Measurements from ENCODE around the gene CFAP210. TPM values are rescaled to one million over a fixed set of nuclear protein-coding genes. Genes with fewer than 3 reads are reported as not detected.

The CFAP210 gene
- total and polyA plus RNA-seq, 9 of the 15 experiments (the other 6 are each of a cell fraction or from before 2014, with no cell fraction given): 0.75 to 3.6 (median 1.3) TPM

DNA sequence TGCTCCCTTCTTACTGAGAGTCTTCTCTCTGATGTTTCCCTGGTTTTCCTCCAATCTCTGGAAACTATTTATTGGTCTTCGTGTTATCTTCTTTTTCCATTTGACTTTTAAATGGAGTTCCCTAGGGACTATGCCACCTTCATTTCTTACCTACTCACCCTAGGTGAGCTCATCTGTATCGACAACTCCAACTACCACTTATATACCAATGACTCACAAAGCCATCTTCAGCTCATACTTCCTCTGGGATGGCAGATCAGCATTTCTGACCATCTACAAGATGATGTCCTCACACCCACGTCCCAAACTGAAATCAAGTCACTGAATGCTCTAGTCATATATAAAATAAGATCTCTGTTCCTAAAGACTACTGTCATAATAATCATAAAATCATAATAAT, 40.6 kb downstream of the CFAP210 start:
- H3K27ac ChIP-seq (ENCODE audit: extremely low read depth, low read depth, low read length): no peak overlapping the region
- no peaks in the 10 kb centered on the region for H3K27me3 ChIP-seq (ENCODE audit: control insufficient read depth in 2 of 2, insufficient read depth in 2 of 2, low read length in 2 of 2)
- BruUV-seq (replicated peaks): no TSS peak
- H3K9ac ChIP-seq (ENCODE audit: insufficient read depth in 1 of 2, low read depth in 2 of 2, low read length in 2 of 2): no peak overlapping the region
- no peaks in the 10 kb centered on the region for H3K79me2 ChIP-seq (ENCODE audit: control insufficient read depth, insufficient read depth, low read length)
- peak overlapping the region; percentile 35; the same call in 1 of the 2 replicates for H2AFZ ChIP-seq (ENCODE audit: low read depth, low read length)
- no peaks in the 10 kb centered on the region for H3K9me1 ChIP-seq (ENCODE audit: control insufficient read depth, insufficient read depth, low read length)
- no peak overlapping the region for H3K4me3 ChIP-seq
- H4K20me1 ChIP-seq (replicated peaks; ENCODE audit: control insufficient read depth, insufficient read depth, low read length): no peaks in the 10 kb centered on the region
- no peak for FAIRE-seq
- intact Hi-C loops (cut with micrococcal nuclease): no loop called here
- no peaks in the 10 kb centered on the region for H3K9me3 ChIP-seq (replicated peaks; ENCODE audit: control insufficient read depth, insufficient read depth, low read depth, low read length)
- in situ Hi-C loops (cut with MboI): no loop called here
- 27% methylated on average over 3 of the region's 3 CpGs for WGBS (ENCODE audit: insufficient coverage, low coverage, missing lambda C conversion rate)
- ChIA-PET CTCF (ENCODE audit: low intra/inter-chr PET ratio) (no interaction called here), POLR2A (interaction anchor here (1.4 to 3.8 kb wide), 3 partner anchors 10 to 40 kb away, joined by 3 to 11 read pairs (median 3); partner anchors contain the start of genes CFAP210 and PHOSPHO2)
- H3K4me2 ChIP-seq (ENCODE audit: insufficient read depth, low read length): no peak overlapping the region
- ATAC-seq: no peak
- TF ChIP-seq MBD1 (CRISPR knock-in tag; IDR thresholded peaks at IDR 0.05): no peak
- TF ChIP-seq ZNF23 (CRISPR knock-in tag; IDR thresholded peaks at IDR 0.05): no peak
- TF ChIP-seq MYBL2 (IDR thresholded peaks at IDR 0.05; ENCODE audit: low read depth): no peak
- TF ChIP-seq MYBL2 (CRISPR knock-in tag; IDR thresholded peaks at IDR 0.05; ENCODE audit: borderline replicate concordance): no peak
- no peak for TF ChIP-seq ZNF431 (CRISPR knock-in tag; IDR thresholded peaks at IDR 0.05)
- TF ChIP-seq, protein P1, sequence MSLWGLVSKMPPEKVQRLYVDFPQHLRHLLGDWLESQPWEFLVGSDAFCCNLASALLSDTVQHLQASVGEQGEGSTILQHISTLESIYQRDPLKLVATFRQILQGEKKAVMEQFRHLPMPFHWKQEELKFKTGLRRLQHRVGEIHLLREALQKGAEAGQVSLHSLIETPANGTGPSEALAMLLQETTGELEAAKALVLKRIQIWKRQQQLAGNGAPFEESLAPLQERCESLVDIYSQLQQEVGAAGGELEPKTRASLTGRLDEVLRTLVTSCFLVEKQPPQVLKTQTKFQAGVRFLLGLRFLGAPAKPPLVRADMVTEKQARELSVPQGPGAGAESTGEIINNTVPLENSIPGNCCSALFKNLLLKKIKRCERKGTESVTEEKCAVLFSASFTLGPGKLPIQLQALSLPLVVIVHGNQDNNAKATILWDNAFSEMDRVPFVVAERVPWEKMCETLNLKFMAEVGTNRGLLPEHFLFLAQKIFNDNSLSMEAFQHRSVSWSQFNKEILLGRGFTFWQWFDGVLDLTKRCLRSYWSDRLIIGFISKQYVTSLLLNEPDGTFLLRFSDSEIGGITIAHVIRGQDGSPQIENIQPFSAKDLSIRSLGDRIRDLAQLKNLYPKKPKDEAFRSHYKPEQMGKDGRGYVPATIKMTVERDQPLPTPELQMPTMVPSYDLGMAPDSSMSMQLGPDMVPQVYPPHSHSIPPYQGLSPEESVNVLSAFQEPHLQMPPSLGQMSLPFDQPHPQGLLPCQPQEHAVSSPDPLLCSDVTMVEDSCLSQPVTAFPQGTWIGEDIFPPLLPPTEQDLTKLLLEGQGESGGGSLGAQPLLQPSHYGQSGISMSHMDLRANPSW (CRISPR knock-in tag; IDR thresholded peaks at IDR 0.05): no peak
- 0 out of 2 replicates have a peak, but pooled peaks have one; percentile 7 for TF ChIP-seq EGR1 (conservative IDR thresholded peaks at IDR 0.05)
- TF ChIP-seq ATF3 (IDR thresholded peaks at IDR 0.05): peak; percentile 54
- TF ChIP-seq ATF3 (CRISPR knock-in tag; conservative IDR thresholded peaks at IDR 0.05): no peak
- TF ChIP-seq MEF2A (IDR thresholded peaks at IDR 0.05; ENCODE audit: control insufficient read depth, low read depth, low read length): 0 out of 2 replicates have a peak, but pooled peaks have one; percentile 6
- no peak for TF ChIP-seq CCNT2 (IDR thresholded peaks at IDR 0.05; ENCODE audit: borderline replicate concordance, extremely low read depth, insufficient read length, low read depth, low read length)
- TF ChIP-seq, protein P2, sequence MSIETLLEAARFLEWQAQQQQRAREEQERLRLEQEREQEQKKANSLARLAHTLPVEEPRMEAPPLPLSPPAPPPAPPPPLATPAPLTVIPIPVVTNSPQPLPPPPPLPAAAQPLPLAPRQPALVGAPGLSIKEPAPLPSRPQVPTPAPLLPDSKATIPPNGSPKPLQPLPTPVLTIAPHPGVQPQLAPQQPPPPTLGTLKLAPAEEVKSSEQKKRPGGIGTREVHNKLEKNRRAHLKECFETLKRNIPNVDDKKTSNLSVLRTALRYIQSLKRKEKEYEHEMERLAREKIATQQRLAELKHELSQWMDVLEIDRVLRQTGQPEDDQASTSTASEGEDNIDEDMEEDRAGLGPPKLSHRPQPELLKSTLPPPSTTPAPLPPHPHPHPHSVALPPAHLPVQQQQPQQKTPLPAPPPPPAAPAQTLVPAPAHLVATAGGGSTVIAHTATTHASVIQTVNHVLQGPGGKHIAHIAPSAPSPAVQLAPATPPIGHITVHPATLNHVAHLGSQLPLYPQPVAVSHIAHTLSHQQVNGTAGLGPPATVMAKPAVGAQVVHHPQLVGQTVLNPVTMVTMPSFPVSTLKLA (conservative IDR thresholded peaks at IDR 0.05): no peak
- TF ChIP-seq JUN (IDR thresholded peaks at IDR 0.05; ENCODE audit: borderline replicate concordance, low read depth, low read length): no peak
- no peak for TF ChIP-seq JUN (CRISPR knock-in tag; IDR thresholded peaks at IDR 0.05; ENCODE audit: borderline replicate concordance)
- no peaks in the 10 kb centered on the region; a peak in 1 of 5 replicates for H3K4me1 ChIP-seq (replicated peaks in 1 of 2; ENCODE audit: control insufficient read depth in 2 of 2, insufficient read depth in 2 of 2, low read length in 2 of 2)
- DNase-seq (ENCODE audit: extremely low read depth in 1 of 4, low spot score in 3 of 4): no peak
- H3K36me3 ChIP-seq (ENCODE audit: control insufficient read depth, insufficient read depth, low read length): no peaks in the 10 kb centered on the region
